PFSK-1 (cell line): ENCODE measurements around the gene DLX2.

Source experiments
- FOXP2 ChIP-seq: optimal IDR thresholded peaks from 2 replicates; pipeline ENCODE3; 2011; ENCODE audit warnings: borderline replicate concordance, control low read depth, inconsistent platforms; ENCODE audit not compliant: insufficient read depth; ENCODE audit errors: extremely low read length, extremely low read depth
- POLR2AphosphoS5 ChIP-seq: IDR thresholded peaks from 2 replicates; pipeline ENCODE4 v1.6.1; 2012; ENCODE audit warnings: low read depth, mild to moderate bottlenecking, control low read depth, low read length, moderate library complexity
- SIN3A ChIP-seq: IDR thresholded peaks from 2 replicates; pipeline ENCODE4 v1.6.1; 2012; ENCODE audit warnings: mild to moderate bottlenecking, low read length, moderate library complexity, borderline replicate concordance; ENCODE audit not compliant: insufficient read depth
- TAF1 ChIP-seq: IDR thresholded peaks from 2 replicates; pipeline ENCODE4 v1.6.1; 2012; ENCODE audit warnings: low read length, control low read depth, borderline replicate concordance; ENCODE audit not compliant: insufficient read depth
- TF ChIP-seq, protein P1 (sequence below), 2 experiments: IDR thresholded peaks; 2 replicates each; pipeline versions ENCODE4 v1.6.1 to v1.8.0; 2011 to 2012; ENCODE audit warnings: low read depth in 2 of 2, low read length in 2 of 2, control low read depth in 1 of 2, inconsistent platforms in 1 of 2, mild to moderate bottlenecking in 1 of 2, moderate library complexity in 1 of 2; ENCODE audit not compliant: insufficient read depth in 1 of 2

Gene DLX2

DNA sequence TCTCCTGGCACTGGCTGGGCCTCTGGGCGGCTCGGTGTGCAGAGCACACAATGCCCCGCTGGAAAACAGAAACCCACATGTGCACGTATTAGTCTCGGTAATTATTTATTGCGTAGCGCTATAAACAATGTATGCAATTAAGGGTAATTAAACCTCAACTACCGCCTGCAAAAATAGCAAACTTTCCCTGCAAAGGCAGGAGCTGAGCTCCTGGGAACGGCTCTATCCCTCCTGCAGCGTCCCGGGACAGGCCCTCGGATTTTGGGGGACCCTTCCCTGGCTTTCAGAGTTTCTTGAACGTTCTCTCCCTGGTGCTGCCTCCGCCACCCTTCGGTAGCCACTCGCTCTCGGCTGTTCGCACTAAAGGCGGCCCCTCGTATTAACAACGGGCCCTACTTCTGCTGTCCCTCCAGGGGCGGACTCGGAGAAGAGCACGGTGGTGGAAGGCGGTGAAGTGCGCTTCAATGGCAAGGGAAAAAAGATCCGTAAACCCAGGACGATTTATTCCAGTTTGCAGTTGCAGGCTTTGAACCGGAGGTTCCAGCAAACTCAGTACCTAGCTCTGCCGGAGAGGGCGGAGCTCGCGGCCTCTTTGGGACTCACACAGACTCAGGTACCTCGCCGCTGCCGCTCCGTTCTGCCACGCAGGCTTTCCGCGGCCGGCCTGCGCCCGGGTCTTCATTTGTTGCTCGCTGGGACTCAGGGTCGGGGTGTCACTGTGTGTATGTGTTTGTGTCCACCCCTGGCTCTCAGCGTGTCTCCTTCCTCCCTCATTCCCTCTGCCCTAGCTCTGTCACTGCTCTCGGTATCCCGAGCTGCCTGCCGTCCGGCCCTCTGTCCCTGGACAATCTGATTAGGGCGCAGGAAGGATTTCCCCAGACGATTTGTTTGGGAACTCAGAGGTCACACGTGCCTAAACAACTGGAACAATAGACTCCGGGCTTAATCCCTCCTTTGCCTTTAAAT, 16.2 kb downstream of the DLX2 start:
- TF ChIP-seq TAF1 (no peak), SIN3A (no peak), POLR2AphosphoS5 (no peak), FOXP2 (no peak)
- TF ChIP-seq, protein P1, sequence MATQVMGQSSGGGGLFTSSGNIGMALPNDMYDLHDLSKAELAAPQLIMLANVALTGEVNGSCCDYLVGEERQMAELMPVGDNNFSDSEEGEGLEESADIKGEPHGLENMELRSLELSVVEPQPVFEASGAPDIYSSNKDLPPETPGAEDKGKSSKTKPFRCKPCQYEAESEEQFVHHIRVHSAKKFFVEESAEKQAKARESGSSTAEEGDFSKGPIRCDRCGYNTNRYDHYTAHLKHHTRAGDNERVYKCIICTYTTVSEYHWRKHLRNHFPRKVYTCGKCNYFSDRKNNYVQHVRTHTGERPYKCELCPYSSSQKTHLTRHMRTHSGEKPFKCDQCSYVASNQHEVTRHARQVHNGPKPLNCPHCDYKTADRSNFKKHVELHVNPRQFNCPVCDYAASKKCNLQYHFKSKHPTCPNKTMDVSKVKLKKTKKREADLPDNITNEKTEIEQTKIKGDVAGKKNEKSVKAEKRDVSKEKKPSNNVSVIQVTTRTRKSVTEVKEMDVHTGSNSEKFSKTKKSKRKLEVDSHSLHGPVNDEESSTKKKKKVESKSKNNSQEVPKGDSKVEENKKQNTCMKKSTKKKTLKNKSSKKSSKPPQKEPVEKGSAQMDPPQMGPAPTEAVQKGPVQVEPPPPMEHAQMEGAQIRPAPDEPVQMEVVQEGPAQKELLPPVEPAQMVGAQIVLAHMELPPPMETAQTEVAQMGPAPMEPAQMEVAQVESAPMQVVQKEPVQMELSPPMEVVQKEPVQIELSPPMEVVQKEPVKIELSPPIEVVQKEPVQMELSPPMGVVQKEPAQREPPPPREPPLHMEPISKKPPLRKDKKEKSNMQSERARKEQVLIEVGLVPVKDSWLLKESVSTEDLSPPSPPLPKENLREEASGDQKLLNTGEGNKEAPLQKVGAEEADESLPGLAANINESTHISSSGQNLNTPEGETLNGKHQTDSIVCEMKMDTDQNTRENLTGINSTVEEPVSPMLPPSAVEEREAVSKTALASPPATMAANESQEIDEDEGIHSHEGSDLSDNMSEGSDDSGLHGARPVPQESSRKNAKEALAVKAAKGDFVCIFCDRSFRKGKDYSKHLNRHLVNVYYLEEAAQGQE (IDR thresholded peaks at IDR 0.05; ENCODE audit: insufficient read depth in 1 of 2, low read depth in 2 of 2, low read length in 2 of 2) = no peak

DNA sequence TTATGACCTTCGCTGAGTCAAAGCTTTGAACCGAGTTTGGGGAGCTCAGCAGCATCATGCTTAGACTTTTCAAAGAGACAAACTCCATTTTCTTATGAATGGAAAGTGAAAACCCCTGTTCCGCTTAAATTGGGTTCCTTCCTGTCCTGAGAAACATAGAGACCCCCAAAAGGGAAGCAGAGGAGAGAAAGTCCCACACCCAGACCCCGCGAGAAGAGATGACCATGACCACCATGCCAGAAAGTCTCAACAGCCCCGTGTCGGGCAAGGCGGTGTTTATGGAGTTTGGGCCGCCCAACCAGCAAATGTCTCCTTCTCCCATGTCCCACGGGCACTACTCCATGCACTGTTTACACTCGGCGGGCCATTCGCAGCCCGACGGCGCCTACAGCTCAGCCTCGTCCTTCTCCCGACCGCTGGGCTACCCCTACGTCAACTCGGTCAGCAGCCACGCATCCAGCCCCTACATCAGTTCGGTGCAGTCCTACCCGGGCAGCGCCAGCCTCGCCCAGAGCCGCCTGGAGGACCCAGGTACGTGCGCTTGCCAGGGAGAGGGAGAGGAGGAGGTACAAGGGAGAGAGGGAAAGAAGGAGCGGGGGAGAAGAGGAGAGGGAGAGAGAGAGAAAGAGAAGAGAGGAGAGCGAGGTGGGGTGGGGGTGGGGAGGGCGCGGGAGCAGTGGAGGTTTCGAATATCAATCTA, 17.1 kb downstream of the DLX2 start, which contains the start of gene DLX1:
Gene DLX1 (plus strand): TSS at position 48 of the 700 bp plus-strand sequence. CDS start 171 bp downstream, at position 219.
- 0 out of 2 replicates have a peak, but pooled peaks have one; percentile 47 for TF ChIP-seq POLR2AphosphoS5
- TF ChIP-seq SIN3A = no peak
- TF ChIP-seq, protein P1 (IDR thresholded peaks at IDR 0.05; ENCODE audit: insufficient read depth in 1 of 2, low read depth in 2 of 2, low read length in 2 of 2) = no peak
- TF ChIP-seq FOXP2 = no peak
- peak; percentile 19; the same call in 1 of the 2 replicates for TF ChIP-seq TAF1

DNA sequence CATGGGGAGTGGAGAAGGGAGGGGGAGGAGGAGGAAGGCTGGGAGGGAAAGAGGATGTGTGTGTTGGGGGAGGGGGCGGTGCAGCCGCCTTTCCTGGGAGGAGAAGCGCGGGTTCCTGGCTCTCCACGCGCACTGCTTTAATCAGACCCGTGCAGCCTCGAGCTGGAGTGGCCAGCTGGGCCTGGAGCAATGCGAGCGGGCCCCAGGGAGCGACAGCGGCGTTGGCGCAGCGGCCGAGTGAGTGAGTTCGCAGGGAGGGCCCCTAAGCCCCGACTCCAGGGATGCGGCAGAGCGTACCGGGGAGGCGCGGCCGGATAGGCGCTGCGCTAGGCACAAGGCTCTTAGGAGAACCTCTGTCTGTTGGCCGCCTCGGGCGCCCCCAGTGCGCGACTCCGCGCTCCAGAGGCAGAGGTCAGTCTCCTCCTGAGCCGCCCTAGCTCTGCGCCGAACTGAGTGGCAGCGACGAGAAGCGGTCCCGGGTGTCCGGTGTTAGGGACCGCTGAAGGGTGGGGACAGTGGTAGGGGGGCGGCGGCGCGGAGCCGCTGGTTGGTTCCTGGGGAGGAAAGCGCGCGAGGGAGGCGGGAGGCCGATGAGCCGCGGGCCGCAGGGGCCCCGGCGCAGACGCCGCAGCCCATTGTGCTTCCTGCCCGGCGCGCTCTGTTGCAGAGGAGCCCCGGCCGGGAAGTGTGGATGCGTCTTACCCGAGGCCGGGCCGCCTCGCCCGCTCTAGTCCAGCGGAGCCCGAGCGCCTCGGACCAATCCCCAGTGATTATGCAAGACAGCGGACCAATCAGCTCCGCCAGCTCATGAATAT, 17.8 kb downstream of the DLX2 start:
- TF ChIP-seq, protein P1 (IDR thresholded peaks at IDR 0.05; ENCODE audit: insufficient read depth in 1 of 2, low read depth in 2 of 2, low read length in 2 of 2) = peak in 1 of 2 experiments; percentile 43; a peak in 1 of 4 replicates
- TF ChIP-seq TAF1 (peak; percentile 72), FOXP2 (no peak), SIN3A (no peak), POLR2AphosphoS5 (peak; percentile 88)

DNA sequence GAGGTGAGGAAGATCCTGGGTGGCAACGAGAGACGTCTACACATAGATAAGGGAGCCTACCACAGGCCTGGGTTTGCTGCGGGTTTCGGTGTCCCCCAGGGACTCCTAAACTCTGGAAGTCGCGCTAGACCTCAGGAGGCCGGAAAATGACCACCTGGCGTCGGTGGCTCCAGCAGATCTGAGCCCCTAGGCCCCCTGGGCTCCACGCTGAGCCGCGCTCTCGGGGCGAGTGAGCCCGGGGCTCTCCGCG, 18.4 kb downstream of the DLX2 start:
- TF ChIP-seq FOXP2 (no peak), TAF1 (no peak), POLR2AphosphoS5 (no peak; the same call in 1 of the 2 replicates), SIN3A (no peak)
- TF ChIP-seq, protein P1 (IDR thresholded peaks at IDR 0.05; ENCODE audit: insufficient read depth in 1 of 2, low read depth in 2 of 2, low read length in 2 of 2) = no peak
